Activated CD8-positive, alpha-beta T cell treated with anti-CD3 and anti-CD28 coated beads for 36 hours (primary cell): ENCODE measurements around the gene WASHC2C. TPM values are rescaled to one million over a fixed set of nuclear protein-coding genes. Genes with fewer than 3 reads are reported as not detected.
"Not testable (repeated sequence)": the region's sequence is repeated elsewhere in the genome, so short reads cannot be mapped to it uniquely, and the experiment has no call there.

Experiments
- ATAC-seq: fragments of 200-7000 bp; cut with Tn5 transposase; one replicate; pipeline ENCODE4 v1.10.0; 2021; ENCODE audit warnings: mild to moderate bottlenecking, moderate library complexity
- CTCF ChIA-PET: fragments of 350-600 bp; sonication (Branson Sonifier 250); formaldehyde crosslinking; loops from one replicate; lab custom pipeline; 2021; ENCODE audit warnings: antibody characterized with exemption; lab: Charles Lee
- POLR2A ChIA-PET: fragments of 350-600 bp; sonication (Branson Sonifier 250); formaldehyde crosslinking; loops from one replicate; lab custom pipeline; 2021; ENCODE audit warnings: antibody characterized with exemption; lab: Charles Lee
- DNase-seq: peaks from one replicate; pipeline ENCODE4 v3.0.0-alpha.2; 2020
- H3K27ac Mint-ChIP-seq: one replicate; pipeline ENCODE4 v1.8.0; 2021; ENCODE audit warnings: mild to moderate bottlenecking, mixed read lengths
- H3K27me3 Mint-ChIP-seq: one replicate; pipeline ENCODE4 v1.8.0; 2021; ENCODE audit warnings: mixed read lengths
- H3K36me3 Mint-ChIP-seq: one replicate; pipeline ENCODE4 v1.8.0; 2021; ENCODE audit warnings: low read depth, mixed read lengths
- H3K4me1 Mint-ChIP-seq: one replicate; pipeline ENCODE4 v1.8.0; 2021; ENCODE audit warnings: low read depth, mixed read lengths
- H3K4me3 Mint-ChIP-seq: one replicate; pipeline ENCODE4 v1.8.0; 2021; ENCODE audit warnings: mild to moderate bottlenecking, moderate library complexity, mixed read lengths
- H3K9me3 Mint-ChIP-seq: one replicate; pipeline ENCODE4 v1.8.0; 2021; ENCODE audit warnings: mixed read lengths
- intact Hi-C: fragments of 100-400 bp; cut with micrococcal nuclease; formaldehyde crosslinking; loops from one replicate; pipeline ENCODE4 v1.10.0; 2022
- total RNA-seq, 2 experiments: library from RNA; stranded (reverse); gene quantifications; one replicate each; pipeline ENCODE4 v1.2.3, GENCODE V29; 2021

The WASHC2C gene
- total RNA-seq, 2 experiments from 2014 or later, result 21.6 to 23.0 TPM

DNA sequence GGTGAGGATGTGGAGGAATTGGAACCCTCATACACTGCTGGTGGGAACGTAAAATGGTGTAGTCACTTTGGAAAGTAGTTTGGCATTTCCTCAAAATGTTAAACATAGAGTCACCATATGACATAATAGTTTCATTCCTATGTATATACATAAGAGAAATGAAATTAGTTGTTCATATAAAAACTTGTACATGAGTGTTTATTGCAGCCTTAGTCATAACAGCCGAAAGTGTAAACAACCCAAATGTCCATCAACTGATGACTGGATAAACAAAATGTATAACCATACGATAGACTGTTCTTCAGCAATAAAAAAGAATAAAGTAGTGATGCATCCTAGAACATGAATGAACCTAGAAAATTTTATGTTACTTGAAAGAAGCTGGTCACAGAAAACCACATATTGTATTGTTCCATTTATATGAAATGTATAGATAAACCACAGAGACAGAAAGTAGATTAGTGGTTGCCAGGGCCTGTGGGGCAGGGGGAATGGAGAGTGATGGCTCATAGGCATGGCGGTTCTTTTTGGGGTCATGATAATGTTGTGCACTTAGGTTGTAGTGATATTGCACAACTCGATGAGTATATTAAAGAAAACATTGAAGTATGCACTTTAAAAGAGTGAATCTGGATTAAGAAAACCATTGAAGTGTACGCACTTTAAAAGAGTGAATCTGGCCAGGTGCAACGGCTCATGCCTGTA lies 44.8 kb downstream of the WASHC2C start:
- H3K27me3 Mint-ChIP-seq, POLR2A ChIA-PET: not testable (repeated sequence)

DNA sequence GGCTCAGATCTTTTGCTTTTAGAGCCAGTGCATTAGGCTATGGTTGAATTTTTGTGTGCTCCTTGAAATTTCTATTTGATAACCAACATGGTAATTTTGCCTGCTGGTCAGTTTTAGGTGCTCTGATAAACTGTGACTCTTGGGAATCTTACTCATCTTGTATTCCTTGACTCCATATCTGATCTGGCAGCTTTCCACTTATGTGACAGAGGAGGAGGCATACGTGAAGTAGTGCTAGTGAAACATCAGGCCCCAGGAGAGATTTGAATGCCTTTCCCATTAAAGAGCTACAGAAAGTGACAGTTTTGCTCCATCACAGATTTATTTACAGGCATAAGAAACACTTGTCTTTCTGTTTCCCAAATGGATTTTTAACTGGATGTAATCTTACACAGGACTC lies 59.2 kb downstream of the WASHC2C start:
- POLR2A ChIA-PET, H3K27ac Mint-ChIP-seq, intact Hi-C loops, H3K27me3 Mint-ChIP-seq, H3K4me1 Mint-ChIP-seq, ATAC-seq, H3K4me3 Mint-ChIP-seq, DNase-seq, H3K9me3 Mint-ChIP-seq, H3K36me3 Mint-ChIP-seq, CTCF ChIA-PET: not testable (repeated sequence)

More for the DNA sequence above, 44.8 kb downstream of the WASHC2C start:
- intact Hi-C loops, H3K4me1 Mint-ChIP-seq, H3K36me3 Mint-ChIP-seq, H3K27ac Mint-ChIP-seq, H3K9me3 Mint-ChIP-seq, ATAC-seq, DNase-seq, H3K4me3 Mint-ChIP-seq, CTCF ChIA-PET: not testable (repeated sequence)

DNA sequence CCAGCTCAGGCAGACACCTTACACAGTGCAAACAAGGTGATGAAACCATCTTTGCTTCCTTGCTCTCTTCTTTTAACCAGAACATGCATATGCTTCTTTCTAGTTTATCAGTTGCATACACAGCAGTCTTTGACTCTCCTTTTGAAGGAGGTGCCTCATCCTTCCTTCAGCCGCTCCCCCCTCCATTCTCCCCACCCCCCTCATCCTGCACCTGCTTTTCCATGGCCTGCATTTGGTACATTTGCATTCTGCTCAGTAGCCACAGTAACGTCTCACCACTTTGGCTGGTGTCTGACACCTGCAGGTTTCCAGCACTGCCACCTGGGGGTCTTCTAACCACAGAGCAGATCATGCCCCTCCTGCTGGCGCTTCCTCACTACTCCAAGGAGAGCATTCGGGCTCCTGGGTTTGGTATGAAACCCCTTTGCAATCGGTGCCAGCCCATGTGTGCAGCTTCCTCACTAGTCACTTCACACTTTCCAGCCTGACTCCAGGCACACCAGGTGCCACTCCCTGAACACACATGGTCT lies 60.2 kb downstream of the WASHC2C start:
- not testable (repeated sequence) for H3K36me3 Mint-ChIP-seq

DNA sequence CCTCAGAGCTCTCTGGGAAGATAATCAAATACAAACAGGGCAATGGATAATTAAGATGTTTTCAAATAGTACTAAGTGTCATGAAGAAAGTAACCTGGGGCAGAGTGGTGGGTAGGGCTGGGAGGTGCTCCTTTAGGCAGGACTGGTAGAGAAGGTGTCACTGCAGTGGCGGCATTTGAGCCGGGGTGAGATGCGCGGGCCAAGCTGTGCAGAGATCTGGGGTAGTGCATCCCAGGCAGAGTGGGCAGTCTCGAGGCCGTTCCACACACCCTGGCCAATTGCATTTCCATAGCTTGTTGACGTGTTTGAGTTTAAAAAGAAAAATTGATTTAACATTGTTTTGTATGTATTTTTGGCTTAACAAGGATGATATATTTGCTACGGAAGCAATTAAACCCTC lies 62.9 kb downstream of the WASHC2C start:
- CTCF ChIA-PET, H3K36me3 Mint-ChIP-seq, H3K27ac Mint-ChIP-seq, H3K9me3 Mint-ChIP-seq, POLR2A ChIA-PET, ATAC-seq, DNase-seq, H3K27me3 Mint-ChIP-seq, intact Hi-C loops, H3K4me1 Mint-ChIP-seq, H3K4me3 Mint-ChIP-seq: not testable (repeated sequence)

More for the DNA sequence above, 60.2 kb downstream of the WASHC2C start:
- DNase-seq, H3K27ac Mint-ChIP-seq, H3K4me3 Mint-ChIP-seq, H3K9me3 Mint-ChIP-seq, CTCF ChIA-PET, H3K27me3 Mint-ChIP-seq, H3K4me1 Mint-ChIP-seq, intact Hi-C loops, ATAC-seq: not testable (repeated sequence)
- POLR2A ChIA-PET, result interaction anchor here (0.6 kb wide), 1 partner anchor 234 kb away, joined by 3 read pairs; no protein-coding TSS in a partner anchor

DNA sequence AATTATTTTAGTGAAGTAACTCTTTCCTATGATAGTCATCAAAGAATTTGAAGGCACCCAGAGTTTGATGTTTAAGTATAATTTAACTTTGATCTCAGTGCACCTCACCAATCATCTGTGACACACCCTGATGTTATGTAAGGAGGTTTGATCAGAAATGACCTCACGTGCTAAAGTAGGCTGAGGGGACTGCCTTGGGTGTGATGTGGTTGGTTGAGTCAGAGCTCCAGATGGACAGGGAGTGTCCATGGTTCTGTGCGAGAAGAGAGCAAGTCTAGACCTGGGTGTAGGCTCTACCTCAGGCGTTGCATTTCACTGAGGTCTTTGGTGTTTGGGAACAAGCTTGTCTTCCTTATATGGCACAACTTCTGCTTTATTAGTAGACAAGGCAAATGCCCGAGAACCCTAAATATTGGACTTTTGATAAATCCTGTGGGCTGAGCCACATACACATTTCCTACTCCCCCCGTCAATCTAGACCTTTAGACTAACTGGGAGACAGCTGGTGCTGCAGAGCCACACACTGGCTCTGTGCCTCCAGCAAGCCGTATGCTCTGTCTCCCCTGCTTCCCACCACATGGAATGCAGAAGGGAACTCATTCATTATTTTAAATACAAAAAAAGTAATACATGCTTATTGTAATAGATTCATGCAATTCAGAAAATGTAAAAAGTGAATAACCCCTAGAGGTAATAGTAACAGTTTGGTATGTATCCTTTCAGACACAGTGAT lies 63.8 kb downstream of the WASHC2C start:
- DNase-seq, H3K4me3 Mint-ChIP-seq, intact Hi-C loops, H3K9me3 Mint-ChIP-seq, H3K36me3 Mint-ChIP-seq, H3K27me3 Mint-ChIP-seq, POLR2A ChIA-PET, H3K27ac Mint-ChIP-seq, CTCF ChIA-PET, ATAC-seq, H3K4me1 Mint-ChIP-seq: not testable (repeated sequence)

DNA sequence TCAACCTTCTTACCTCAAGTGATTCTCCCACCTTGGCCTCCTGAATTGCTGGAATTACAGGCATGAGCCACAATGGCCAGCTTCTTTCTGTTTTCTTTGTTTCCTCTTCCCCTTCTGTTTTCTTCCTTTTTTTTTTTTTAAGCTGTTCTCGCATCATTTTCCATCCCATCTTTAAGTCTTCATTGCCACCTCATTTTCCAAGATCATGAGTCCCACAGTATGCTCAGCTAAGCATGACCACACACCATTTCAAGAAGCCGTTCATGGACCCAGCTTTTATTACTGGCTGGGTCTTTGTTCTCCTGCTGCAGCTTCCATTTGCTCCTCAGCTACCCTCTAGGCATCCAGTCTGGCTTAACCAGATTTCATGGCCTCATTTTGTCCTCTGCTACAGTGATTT lies 67.7 kb downstream of the WASHC2C start:
- ATAC-seq, intact Hi-C loops, DNase-seq, H3K36me3 Mint-ChIP-seq, H3K27ac Mint-ChIP-seq, H3K4me1 Mint-ChIP-seq, CTCF ChIA-PET, H3K9me3 Mint-ChIP-seq, POLR2A ChIA-PET, H3K4me3 Mint-ChIP-seq, H3K27me3 Mint-ChIP-seq: not testable (repeated sequence)

DNA sequence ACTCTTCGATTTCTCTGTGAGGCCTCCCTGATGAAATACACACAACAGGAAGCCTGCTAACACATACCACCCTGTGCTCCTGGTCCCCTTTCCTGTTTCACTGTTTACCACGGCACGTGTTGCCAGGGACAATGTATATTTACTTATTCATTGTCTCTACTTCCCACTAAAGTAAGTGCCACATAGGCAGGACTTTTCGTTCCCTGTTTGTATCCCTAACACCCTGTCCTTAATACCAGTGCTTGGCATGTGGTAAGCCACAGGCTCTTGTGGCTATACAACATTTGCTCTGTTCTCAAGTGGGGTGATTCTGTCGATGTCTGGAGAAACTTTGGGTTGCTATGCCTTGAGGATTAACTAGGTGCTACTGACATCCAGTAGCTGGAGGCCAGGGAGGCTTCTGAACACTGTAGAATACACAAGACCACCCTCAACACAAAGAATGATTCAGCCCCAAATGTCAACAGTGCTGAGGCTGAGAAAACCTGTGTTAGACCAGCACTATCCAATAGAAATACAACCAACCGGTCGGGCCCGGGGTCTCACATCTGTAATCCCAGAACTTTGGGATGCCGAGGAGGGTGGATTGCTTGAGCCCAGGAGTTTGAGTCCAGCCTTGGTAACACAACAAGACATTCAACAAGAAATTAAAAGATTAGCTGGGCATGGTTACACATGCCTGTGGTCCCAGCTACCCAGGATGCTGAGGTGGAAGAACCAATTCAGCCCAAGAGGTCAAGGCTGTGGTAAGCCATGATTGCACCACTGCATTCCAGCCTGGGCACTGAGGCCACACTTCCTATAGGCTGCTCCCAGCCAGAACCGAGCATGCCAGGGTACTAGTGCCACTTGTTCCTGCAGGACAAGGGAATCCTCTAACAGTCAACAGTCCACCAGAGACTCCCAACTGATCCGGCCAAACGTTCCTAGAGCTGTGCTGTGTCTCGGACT lies 76.3 kb downstream of the WASHC2C start:
- DNase-seq, H3K27me3 Mint-ChIP-seq, H3K4me1 Mint-ChIP-seq, POLR2A ChIA-PET, H3K4me3 Mint-ChIP-seq, H3K27ac Mint-ChIP-seq, intact Hi-C loops, H3K36me3 Mint-ChIP-seq, ATAC-seq, H3K9me3 Mint-ChIP-seq, CTCF ChIA-PET: not testable (repeated sequence)

DNA sequence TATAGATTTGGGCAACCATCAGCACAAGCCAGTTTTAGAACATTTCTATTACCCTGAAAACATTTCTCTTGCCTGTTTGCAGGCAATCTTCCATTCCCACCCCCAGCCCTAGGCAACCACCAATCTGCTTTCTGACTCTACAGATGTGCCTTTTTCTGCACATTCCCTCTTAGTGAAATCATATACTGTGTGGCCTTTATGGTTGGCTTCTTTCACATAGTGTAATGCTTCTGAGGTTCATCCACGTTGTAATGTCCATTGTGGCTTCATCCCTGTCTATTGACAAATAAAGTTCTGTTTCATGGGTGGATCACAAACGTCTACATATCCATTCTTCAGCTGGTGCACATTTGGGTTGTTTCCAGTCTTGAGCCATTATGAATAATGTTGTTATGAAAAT lies 77.9 kb downstream of the WASHC2C start:
- intact Hi-C loops, H3K9me3 Mint-ChIP-seq, H3K36me3 Mint-ChIP-seq: not testable (repeated sequence)

More for the DNA sequence above, 77.9 kb downstream of the WASHC2C start:
- H3K27me3 Mint-ChIP-seq, H3K4me1 Mint-ChIP-seq, POLR2A ChIA-PET, CTCF ChIA-PET, H3K27ac Mint-ChIP-seq, DNase-seq, H3K4me3 Mint-ChIP-seq, ATAC-seq: not testable (repeated sequence)
